DOHH2 (cell line): ENCODE measurements around the gene PSG3.
"Not testable (repeated sequence)": the region's sequence is repeated elsewhere in the genome, so short reads cannot be mapped to it uniquely, and the experiment has no call there.

Experiments
- CTCF ChIP-seq: fragments of 200-600 bp; sonication (generic); IDR thresholded peaks from one replicate; pipeline ENCODE4 v1.5.1; 2014; ENCODE audit warnings: antibody characterized with exemption, mild to moderate bottlenecking, low read depth, low read length; ENCODE audit not compliant: poor library complexity, severe bottlenecking
- EZH2phosphoT487 ChIP-seq: fragments of 200-600 bp; sonication (generic); IDR thresholded peaks from 2 replicates; pipeline ENCODE4 v1.6.1; 2017; ENCODE audit warnings: borderline replicate concordance, mild to moderate bottlenecking, antibody characterized with exemption, low read length, moderate library complexity, mixed read lengths

DNA sequence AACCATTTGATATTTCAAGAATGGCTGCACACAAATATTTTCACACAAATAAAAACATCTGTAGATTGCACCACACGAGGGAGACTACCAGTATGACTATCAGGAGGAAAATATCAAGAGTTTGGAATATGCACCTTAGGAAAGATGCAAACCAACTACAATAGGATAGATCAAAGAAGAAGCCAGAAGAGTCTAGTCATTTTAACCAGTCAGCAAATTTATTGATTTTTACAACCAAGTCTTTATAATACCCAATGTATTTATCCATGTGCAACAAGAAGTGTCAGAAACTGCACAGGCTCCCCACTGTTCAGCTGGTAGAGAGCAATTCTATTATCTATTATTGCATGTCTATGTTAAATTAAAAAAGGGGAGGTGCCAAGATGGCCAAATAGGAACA is 26.3 kb downstream of the PSG3 start:
- TF ChIP-seq CTCF, EZH2phosphoT487: not testable (repeated sequence)
